H1 (cell line): ENCODE data around the gene FGF3. TPM values are rescaled to one million over a fixed set of nuclear protein-coding genes. Genes with fewer than 3 reads are reported as not detected.

Source experiments
- CTCF ChIA-PET: fragments of 300-600 bp; sonication (Branson Sonifier 250); formaldehyde crosslinking; loops from one replicate; lab custom pipeline; 2021; ENCODE audit not compliant: partially characterized antibody; lab: Charles Lee
- POLR2A ChIA-PET: fragments of 300-600 bp; sonication (Branson Sonifier 250); formaldehyde crosslinking; loops from one replicate; lab custom pipeline; 2021; ENCODE audit warnings: inconsistent platforms; ENCODE audit not compliant: partially characterized antibody; lab: Charles Lee
- DNase-seq, 2 experiments: peaks; one replicate each; pipeline versions ENCODE4 v3.0.0 to v3.0.0-alpha.2; 2010 to 2022; ENCODE audit warnings: low spot score in 2 of 2, low read depth in 1 of 2, mixed read lengths in 1 of 2
- FAIRE-seq: peaks from 2 replicates; lab custom pipeline; 2011; peaks lifted over from hg19 to GRCh38; lab: Jason Lieb, UNC
- H2AFZ ChIP-seq: 2 replicates; pipeline ENCODE4 v1.8.1; 2012; ENCODE audit warnings: low read length, inconsistent platforms
- H2AK5ac ChIP-seq: 2 replicates; pipeline ENCODE4 v1.6.1; 2013; ENCODE audit warnings: low read depth, low read length
- H2BK120ac ChIP-seq: replicated peaks from 2 replicates; pipeline ENCODE3; 2013; ENCODE audit warnings: low read depth, low read length, inconsistent platforms
- H2BK12ac ChIP-seq: 2 replicates; pipeline ENCODE4 v1.6.1; 2013; ENCODE audit warnings: low read depth, low read length
- H2BK15ac ChIP-seq: 2 replicates; pipeline ENCODE4 v1.6.1; 2013; ENCODE audit warnings: low read length
- H2BK20ac ChIP-seq: 2 replicates; pipeline ENCODE4 v1.6.1; 2013; ENCODE audit warnings: low read length
- H2BK5ac ChIP-seq: 2 replicates; pipeline ENCODE4 v1.6.1; 2013; ENCODE audit warnings: low read depth, low read length
- H3K14ac ChIP-seq: 2 replicates; pipeline ENCODE4 v1.6.1; 2013; ENCODE audit warnings: inconsistent platforms; ENCODE audit not compliant: insufficient read length
- H3K18ac ChIP-seq: 2 replicates; pipeline ENCODE4 v1.6.1; 2013; ENCODE audit warnings: low read length; ENCODE audit errors: extremely low read depth
- H3K23ac ChIP-seq: 2 replicates; pipeline ENCODE4 v1.6.1; 2013; ENCODE audit warnings: inconsistent platforms; ENCODE audit not compliant: insufficient read length
- H3K23me2 ChIP-seq: 2 replicates; pipeline ENCODE4 v1.6.1; 2013; ENCODE audit warnings: low read depth, low read length
- H3K27ac ChIP-seq: 2 replicates; pipeline ENCODE4 v1.6.1; 2011; ENCODE audit warnings: low read depth, low read length, inconsistent platforms
- H3K27me3 ChIP-seq, 4 experiments: replicated peaks in 1 of 4; 1 replicate in 1 of 4; 2 replicates in 3 of 4; pipeline versions ENCODE4 v1.6.1 to v1.8.1; 2011 to 2013; ENCODE audit warnings: low read length in 3 of 4, mild to moderate bottlenecking in 3 of 4, inconsistent platforms in 2 of 4, mixed read lengths in 2 of 4, moderate library complexity in 1 of 4; ENCODE audit not compliant: control insufficient read depth in 3 of 4, insufficient read depth in 3 of 4; ENCODE audit errors: extremely low read depth in 1 of 4
- H3K36me3 ChIP-seq, 4 experiments: 2 replicates each; pipeline versions ENCODE4 v1.6.1 to v1.8.1; 2011 to 2013; ENCODE audit warnings: mild to moderate bottlenecking in 4 of 4, low read length in 3 of 4, moderate library complexity in 2 of 4, control low read depth in 1 of 4, inconsistent platforms in 1 of 4; ENCODE audit not compliant: insufficient read depth in 4 of 4, control insufficient read depth in 2 of 4
- H3K4ac ChIP-seq: replicated peaks from 2 replicates; pipeline ENCODE3; 2013; ENCODE audit warnings: low read length, low read depth, mixed read lengths, inconsistent platforms; ENCODE audit not compliant: insufficient read length
- H3K4me1 ChIP-seq, 4 experiments: replicated peaks in 1 of 4; 1 replicate in 1 of 4; 2 replicates in 3 of 4; pipeline versions ENCODE4 v1.6.1 to v1.8.1; 2011 to 2013; ENCODE audit warnings: low read length in 3 of 4, inconsistent platforms in 2 of 4, mixed read lengths in 1 of 4; ENCODE audit not compliant: insufficient read depth in 4 of 4, control insufficient read depth in 3 of 4
- H3K4me2 ChIP-seq, 2 experiments: 2 replicates each; pipeline versions ENCODE4 v1.6.1 to v1.8.1; 2011 to 2013; ENCODE audit warnings: low read depth in 2 of 2, low read length in 2 of 2, control low read depth in 1 of 2, inconsistent platforms in 1 of 2, mild to moderate bottlenecking in 1 of 2; ENCODE audit not compliant: insufficient read depth in 1 of 2
- H3K4me3 ChIP-seq, 4 experiments: fragments of 200-600, 300-600 bp in 1 of 4; sonication (generic), shearing (Covaris generic), sonication (Bioruptor Twin) in 1 of 4; 2 replicates each; pipeline versions ENCODE4 v1.5.1 to v1.8.1; 2011 to 2016; ENCODE audit warnings: low read length in 4 of 4, low read depth in 3 of 4, control low read depth in 2 of 4, inconsistent platforms in 2 of 4, mild to moderate bottlenecking in 2 of 4, mixed read lengths in 1 of 4, moderate library complexity in 1 of 4; ENCODE audit not compliant: insufficient read depth in 2 of 4; ENCODE audit errors: extremely low read depth in 1 of 4
- H3K56ac ChIP-seq: replicated peaks from 2 replicates; pipeline ENCODE3; 2013; ENCODE audit warnings: low read depth, mild to moderate bottlenecking, mixed read lengths, low read length, inconsistent platforms; ENCODE audit not compliant: insufficient read length
- H3K79me1 ChIP-seq: 2 replicates; pipeline ENCODE4 v1.6.1; 2013; ENCODE audit warnings: low read depth, low read length, control low read depth
- H3K79me2 ChIP-seq, 2 experiments: 2 replicates each; pipeline versions ENCODE4 v1.6.1 to v1.8.1; 2012 to 2013; ENCODE audit warnings: low read length in 2 of 2, mild to moderate bottlenecking in 2 of 2, inconsistent platforms in 1 of 2; ENCODE audit not compliant: insufficient read depth in 2 of 2, control insufficient read depth in 1 of 2
- H3K9ac ChIP-seq, 4 experiments: replicated peaks in 1 of 4; 1 replicate in 1 of 4; 2 replicates in 3 of 4; pipeline versions ENCODE4 v1.6.1 to v1.8.1; 2011 to 2013; ENCODE audit warnings: low read depth in 3 of 4, low read length in 3 of 4, control low read depth in 2 of 4, mild to moderate bottlenecking in 2 of 4, moderate library complexity in 2 of 4, inconsistent platforms in 1 of 4; ENCODE audit errors: extremely low read depth in 1 of 4
- H3K9me3 ChIP-seq, 2 experiments: 2 replicates each; pipeline versions ENCODE4 v1.6.1 to v1.8.1; 2012 to 2013; ENCODE audit warnings: mild to moderate bottlenecking in 2 of 2, moderate library complexity in 2 of 2, control low read depth in 1 of 2, inconsistent platforms in 1 of 2, low read depth in 1 of 2, low read length in 1 of 2, mixed read lengths in 1 of 2; ENCODE audit not compliant: insufficient read depth in 2 of 2
- H4K20me1 ChIP-seq, 2 experiments: replicated peaks in 1 of 2; 2 replicates each; pipeline versions ENCODE3 to v1.8.1; 2011 to 2013; ENCODE audit warnings: inconsistent platforms in 2 of 2, low read length in 2 of 2, mild to moderate bottlenecking in 1 of 2; ENCODE audit not compliant: insufficient read depth in 2 of 2, control insufficient read depth in 1 of 2
- H4K5ac ChIP-seq: 2 replicates; pipeline ENCODE4 v1.6.1; 2013; ENCODE audit warnings: low read length, low read depth, mixed read lengths, inconsistent platforms; ENCODE audit not compliant: insufficient read length
- H4K8ac ChIP-seq: 2 replicates; pipeline ENCODE4 v1.8.0; 2013; ENCODE audit warnings: mild to moderate bottlenecking, moderate library complexity, low read length, inconsistent platforms; ENCODE audit not compliant: insufficient read depth; ENCODE audit errors: extremely low read depth
- H4K91ac ChIP-seq: replicated peaks from 2 replicates; pipeline ENCODE3; 2013; ENCODE audit warnings: low read length, mixed read lengths, inconsistent platforms; ENCODE audit not compliant: insufficient read length
- BRCA1 ChIP-seq: IDR thresholded peaks from 2 replicates; pipeline ENCODE4 v1.6.1; 2012; ENCODE audit warnings: low read depth, low read length, improper control_type of control experiment
- CEBPB ChIP-seq: IDR thresholded peaks from 2 replicates; pipeline ENCODE4 v1.6.1; 2012; ENCODE audit warnings: low read depth, low read length
- CHD2 ChIP-seq: IDR thresholded peaks from 2 replicates; pipeline ENCODE4 v1.6.1; 2012; ENCODE audit warnings: low read length, improper control_type of control experiment
- CTBP2 ChIP-seq: IDR thresholded peaks from 2 replicates; pipeline ENCODE4 v1.7.0; 2011; ENCODE audit warnings: borderline replicate concordance, mild to moderate bottlenecking, moderate library complexity, mixed read lengths, low read length; ENCODE audit not compliant: insufficient read depth, insufficient read length
- EZH2 ChIP-seq: fragments of 200-600 bp; sonication (generic); IDR thresholded peaks from 2 replicates; pipeline ENCODE4 v1.7.1; 2012; ENCODE audit warnings: low read depth, mild to moderate bottlenecking, moderate library complexity, low read length, inconsistent platforms; ENCODE audit not compliant: severe bottlenecking
- JUND ChIP-seq: IDR thresholded peaks from 2 replicates; pipeline ENCODE4 v1.6.1; 2011; ENCODE audit warnings: mild to moderate bottlenecking, improper control_type of control experiment, low read length
- KDM1A ChIP-seq: fragments of 200-600, 300-600 bp; sonication (generic); IDR thresholded peaks from 2 replicates; pipeline ENCODE4 v1.7.1; 2016; ENCODE audit warnings: mild to moderate bottlenecking, low read length, borderline replicate concordance
- KDM5A ChIP-seq: fragments of 200-600 bp; IDR thresholded peaks from 2 replicates; pipeline ENCODE4 v1.7.1; 2012; ENCODE audit warnings: mild to moderate bottlenecking, low read length, inconsistent platforms, mixed read lengths
- NANOG ChIP-seq: IDR thresholded peaks from 2 replicates; pipeline ENCODE4 v1.6.1; 2011; ENCODE audit warnings: low read length, low read depth, mild to moderate bottlenecking, inconsistent platforms; ENCODE audit not compliant: insufficient read depth, poor library complexity, severe bottlenecking
- PHF8 ChIP-seq: fragments of 200-600 bp; sonication (generic); conservative IDR thresholded peaks from 2 replicates; pipeline ENCODE4 v1.7.1; 2012; ENCODE audit warnings: low read depth, mild to moderate bottlenecking, inconsistent platforms, low read length, moderate library complexity
- TAF7 ChIP-seq: optimal IDR thresholded peaks from 2 replicates; pipeline ENCODE3; 2011; ENCODE audit warnings: low read depth, mild to moderate bottlenecking, inconsistent platforms, low read length, moderate library complexity, borderline replicate concordance
- TCF12 ChIP-seq: IDR thresholded peaks from 2 replicates; pipeline ENCODE4 v1.6.1; 2011; ENCODE audit warnings: low read depth, mild to moderate bottlenecking, low read length
- WGBS, 2 experiments: shearing (Covaris generic) in 1 of 2; methylation state at CpG; one replicate each; pipeline versions ENCODE4 v1.1.6 to v1.1.7; 2013 to 2015; ENCODE audit warnings: low lambda C conversion rate in 2 of 2, mixed read lengths in 2 of 2, inconsistent platforms in 1 of 2, low coverage in 1 of 2, missing lambda C conversion rate in 1 of 2; ENCODE audit not compliant: insufficient replicate concordance in 2 of 2, insufficient coverage in 1 of 2, insufficient read length in 1 of 2; ENCODE audit errors: extremely low coverage in 1 of 2, missing lambda C conversion rate in 1 of 2; 5-methylcytosine and 5-hydroxymethylcytosine counted together
- polyA plus RNA-seq, 7 experiments: library from polyadenylated mRNA; depleted of rRNA in 3 of 7; stranded (reverse) in 5 of 7; unstranded in 2 of 7; fragments of >200 nt in 5 of 7; fragments of 200-250 nt in 2 of 7; gene quantifications; 1 replicate in 5 of 7; 2 replicates in 1 of 7; 4 replicates in 1 of 7; pipeline versions ENCODE4 v1.2.1 to v1.2.3, GENCODE V29; 2011 to 2013; ENCODE audit warnings: missing spikeins in 2 of 7, mixed read lengths in 2 of 7
- total RNA-seq: library from RNA; stranded (reverse); fragmentation: NEBNext Ultra II Directional; extraction: Animal tissue kit (Norgen Biotek cat#: 25700); gene quantifications from 2 replicates; pipeline ENCODE4 v1.2.1, GENCODE V29; 2021
- TF ChIP-seq, protein P1 (sequence below): IDR thresholded peaks from 2 replicates; pipeline ENCODE4 v1.6.1; 2012; ENCODE audit warnings: inconsistent platforms

The FGF3 gene
- total and polyA plus RNA-seq, 2 of the 8 experiments (the other 6 are each of a cell fraction or from before 2014, with no cell fraction given): not detected

DNA sequence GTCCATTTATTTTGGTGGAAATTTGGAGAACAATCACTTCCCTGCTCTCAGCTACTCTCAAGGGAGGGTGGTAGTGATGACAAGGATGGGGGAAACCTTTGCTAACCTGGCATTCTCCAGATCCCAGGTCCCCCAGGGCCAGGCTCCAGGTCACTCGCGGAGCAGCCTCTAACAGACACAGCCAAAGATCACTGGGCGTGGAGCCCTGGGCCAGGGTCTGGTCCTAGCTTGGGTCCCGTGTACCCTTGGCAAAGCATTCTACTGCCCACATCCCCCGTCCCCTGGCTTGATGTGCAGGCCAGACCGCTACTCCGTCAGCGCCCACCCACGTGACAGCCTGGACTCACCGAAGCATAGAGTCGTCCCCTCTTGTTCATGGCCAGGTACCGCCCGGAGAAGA lies 3.2 kb downstream of the FGF3 start:
- Histone ChIP-seq H3K9ac (no peak overlapping the region), H3K18ac (no peak overlapping the region; the same call in 1 of the 2 replicates), H2BK5ac (no peak overlapping the region), H3K27ac (no peak overlapping the region), H3K79me1 (no peaks in the 10 kb centered on the region; the same call in 1 of the 2 replicates), H3K4me1 (peaks cover 0 to 16% (median 9%) of the 10 kb centered on the region in 4 experiments; a peak in 6 of 7 replicates), H2AK5ac (0 out of 2 replicates have a peak overlapping the region, but pooled peaks have one; percentile 53), H3K79me2 (no peaks in the 10 kb centered on the region), H3K4me3 (no peak overlapping the region), H3K14ac (no peak overlapping the region), H2BK12ac (no peak overlapping the region), H4K5ac (no peak overlapping the region), H4K8ac (no peak overlapping the region), H3K4me2 (peak overlapping the region in 1 of 2 experiments; percentile 68; a peak in 1 of 4 replicates), H3K4ac (no peak overlapping the region), H2BK120ac (no peak overlapping the region), H3K27me3 (peaks cover 55 to 70% (median 67%) of the 10 kb centered on the region in 4 experiments), H3K56ac (no peak overlapping the region), H4K20me1 (peaks cover 0 to 4% of the 10 kb centered on the region in 2 experiments), H3K23ac (no peak overlapping the region), H3K23me2 (peaks cover 26% of the 10 kb centered on the region; the same call in 1 of the 2 replicates), H2BK15ac (peak overlapping the region; percentile 61; the same call in 1 of the 2 replicates), H3K36me3 (peaks cover 0 to 4% (median 0%) of the 10 kb centered on the region in 4 experiments; a peak in 1 of 8 replicates), H3K9me3 (no peaks in the 10 kb centered on the region), H4K91ac (no peak overlapping the region), H2AFZ (no peak overlapping the region), H2BK20ac (no peak overlapping the region)
- WGBS, 2 experiments: 83% methylated on average over 13 of the region's 13 CpGs; no CpG with 5 or more reads in 1 of the 2 experiments
- DNase-seq (no peak), FAIRE-seq (no peak)
- ChIA-PET CTCF (interaction anchor here (0.7 to 2.3 kb wide), 9 partner anchors 18 to 97 kb away, joined by 3 to 7 read pairs (median 3); no protein-coding TSS in a partner anchor), POLR2A (interaction anchor here (1.2 kb wide), 1 partner anchor 9 kb away, joined by 4 read pairs; no protein-coding TSS in a partner anchor)
- TF ChIP-seq TCF12 (no peak), EZH2 (no peak), NANOG (no peak), TAF7 (no peak), JUND (no peak), CHD2 (no peak), PHF8 (no peak), CEBPB (no peak), KDM5A (no peak), KDM1A (no peak), BRCA1 (no peak), CTBP2 (no peak)
- TF ChIP-seq, protein P1, sequence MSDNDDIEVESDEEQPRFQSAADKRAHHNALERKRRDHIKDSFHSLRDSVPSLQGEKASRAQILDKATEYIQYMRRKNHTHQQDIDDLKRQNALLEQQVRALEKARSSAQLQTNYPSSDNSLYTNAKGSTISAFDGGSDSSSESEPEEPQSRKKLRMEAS: no peak
